ENCODE data around the gene DENND1A.

DENND1A gene

GRCh38 chr9:123796618-123797484, 133.1 kb downstream of the DENND1A start:
- H3K9me3 ChIP-seq (ENCODE audit: insufficient read depth, low read length) = no peaks in the 10 kb centered on the region
- no peaks in the 10 kb centered on the region for H3K27me3 ChIP-seq (ENCODE audit: insufficient read depth, insufficient read length)
- H3K36me3 ChIP-seq (ENCODE audit: insufficient read depth, insufficient read length, low read length) = no peaks in the 10 kb centered on the region
- H3K9ac ChIP-seq (ENCODE audit: insufficient read length, low read depth) = no peak overlapping the region
- DNase-seq (ENCODE audit: low read depth, low spot score) = no peak
- no peaks in the 10 kb centered on the region for H3K4me1 ChIP-seq (ENCODE audit: insufficient read depth, insufficient read length)
- TF ChIP-seq ZNF274 (IDR thresholded peaks at IDR 0.05; ENCODE audit: low read depth, low read length) = no peak
- TF ChIP-seq YY1 (IDR thresholded peaks at IDR 0.05; ENCODE audit: insufficient read depth, insufficient read length) = no peak
- TF ChIP-seq SUZ12 (IDR thresholded peaks at IDR 0.05; ENCODE audit: extremely low read depth, insufficient read depth, insufficient read length) = no peak
- H3K4me3 ChIP-seq (ENCODE audit: insufficient read length, low read depth) = no peak overlapping the region

GRCh38 chr9:123796094-123796493, 133.8 kb downstream of the DENND1A start:
- Histone ChIP-seq H3K9ac (ENCODE audit: insufficient read length, low read depth) (no peak overlapping the region), H3K27me3 (ENCODE audit: insufficient read depth, insufficient read length) (no peaks in the 10 kb centered on the region), H3K4me1 (ENCODE audit: insufficient read depth, insufficient read length) (no peaks in the 10 kb centered on the region), H3K9me3 (ENCODE audit: insufficient read depth, low read length) (no peaks in the 10 kb centered on the region), H3K36me3 (ENCODE audit: insufficient read depth, insufficient read length, low read length) (no peaks in the 10 kb centered on the region), H3K4me3 (ENCODE audit: insufficient read length, low read depth) (no peak overlapping the region)
- TF ChIP-seq ZNF274 (IDR thresholded peaks at IDR 0.05; ENCODE audit: low read depth, low read length) = no peak
- TF ChIP-seq SUZ12 (IDR thresholded peaks at IDR 0.05; ENCODE audit: extremely low read depth, insufficient read depth, insufficient read length) = no peak
- DNase-seq (ENCODE audit: low read depth, low spot score) = no peak

GRCh38 chr9:123795336-123795735, 134.6 kb downstream of the DENND1A start:
- Histone ChIP-seq H3K36me3 (ENCODE audit: insufficient read depth, insufficient read length, low read length) (no peaks in the 10 kb centered on the region), H3K4me3 (ENCODE audit: insufficient read length, low read depth) (no peak overlapping the region), H3K27me3 (ENCODE audit: insufficient read depth, insufficient read length) (no peaks in the 10 kb centered on the region), H3K4me1 (ENCODE audit: insufficient read depth, insufficient read length) (no peaks in the 10 kb centered on the region), H3K9me3 (ENCODE audit: insufficient read depth, low read length) (no peaks in the 10 kb centered on the region), H3K9ac (ENCODE audit: insufficient read length, low read depth) (no peak overlapping the region)
- no peak for DNase-seq (ENCODE audit: low read depth, low spot score)
- no peak for TF ChIP-seq ZNF274 (IDR thresholded peaks at IDR 0.05; ENCODE audit: low read depth, low read length)
- TF ChIP-seq SUZ12 (IDR thresholded peaks at IDR 0.05; ENCODE audit: extremely low read depth, insufficient read depth, insufficient read length) = no peak
- no peak for TF ChIP-seq YY1 (IDR thresholded peaks at IDR 0.05; ENCODE audit: insufficient read depth, insufficient read length)

- no peaks in the 10 kb centered on the region for H3K27me3 ChIP-seq (ENCODE audit: insufficient read depth, insufficient read length)
- H3K4me1 ChIP-seq (ENCODE audit: insufficient read depth, insufficient read length) = no peaks in the 10 kb centered on the region
- DNase-seq (ENCODE audit: low read depth, low spot score) = no peak
- no peak overlapping the region for H3K4me3 ChIP-seq (ENCODE audit: insufficient read length, low read depth)
- no peak overlapping the region for H3K9ac ChIP-seq (ENCODE audit: insufficient read length, low read depth)
- no peaks in the 10 kb centered on the region for H3K9me3 ChIP-seq (ENCODE audit: insufficient read depth, low read length)
- TF ChIP-seq YY1 (IDR thresholded peaks at IDR 0.05; ENCODE audit: insufficient read depth, insufficient read length) (no peak), SUZ12 (IDR thresholded peaks at IDR 0.05; ENCODE audit: extremely low read depth, insufficient read depth, insufficient read length) (no peak), ZNF274 (IDR thresholded peaks at IDR 0.05; ENCODE audit: low read depth, low read length) (no peak)
- H3K36me3 ChIP-seq (ENCODE audit: insufficient read depth, insufficient read length, low read length) = no peaks in the 10 kb centered on the region
These were observed 137.4 kb downstream of the DENND1A start for GRCh38 chr9:123792501-123792900.

GRCh38 chr9:123789554-123790292, 140.2 kb downstream of the DENND1A start:
- Histone ChIP-seq H3K4me3 (ENCODE audit: insufficient read length, low read depth) (no peak overlapping the region), H3K27me3 (ENCODE audit: insufficient read depth, insufficient read length) (no peaks in the 10 kb centered on the region), H3K36me3 (ENCODE audit: insufficient read depth, insufficient read length, low read length) (no peaks in the 10 kb centered on the region), H3K9me3 (ENCODE audit: insufficient read depth, low read length) (no peaks in the 10 kb centered on the region), H3K9ac (ENCODE audit: insufficient read length, low read depth) (no peak overlapping the region), H3K4me1 (ENCODE audit: insufficient read depth, insufficient read length) (no peaks in the 10 kb centered on the region)
- TF ChIP-seq ZNF274 (IDR thresholded peaks at IDR 0.05; ENCODE audit: low read depth, low read length) (no peak), YY1 (IDR thresholded peaks at IDR 0.05; ENCODE audit: insufficient read depth, insufficient read length) (no peak), SUZ12 (IDR thresholded peaks at IDR 0.05; ENCODE audit: extremely low read depth, insufficient read depth, insufficient read length) (no peak)
- DNase-seq (ENCODE audit: low read depth, low spot score) = no peak

- H3K36me3 ChIP-seq (ENCODE audit: insufficient read depth, insufficient read length, low read length) = no peaks in the 10 kb centered on the region
- TF ChIP-seq SUZ12 (IDR thresholded peaks at IDR 0.05; ENCODE audit: extremely low read depth, insufficient read depth, insufficient read length) = no peak
- no peak for TF ChIP-seq YY1 (IDR thresholded peaks at IDR 0.05; ENCODE audit: insufficient read depth, insufficient read length)
- TF ChIP-seq ZNF274 (IDR thresholded peaks at IDR 0.05; ENCODE audit: low read depth, low read length) = no peak
These were observed 142.5 kb downstream of the DENND1A start for GRCh38 chr9:123787416-123787815.

GRCh38 chr9:123784518-123784917, 145.4 kb downstream of the DENND1A start:
- no peak overlapping the region for H3K9ac ChIP-seq (ENCODE audit: insufficient read length, low read depth)
- no peak overlapping the region for H3K4me3 ChIP-seq (ENCODE audit: insufficient read length, low read depth)
- H3K4me1 ChIP-seq (ENCODE audit: insufficient read depth, insufficient read length) = no peaks in the 10 kb centered on the region
- DNase-seq (ENCODE audit: low read depth, low spot score) = no peak
- H3K36me3 ChIP-seq (ENCODE audit: insufficient read depth, insufficient read length, low read length) = no peaks in the 10 kb centered on the region
- no peaks in the 10 kb centered on the region for H3K27me3 ChIP-seq (ENCODE audit: insufficient read depth, insufficient read length)
- H3K9me3 ChIP-seq (ENCODE audit: insufficient read depth, low read length) = no peaks in the 10 kb centered on the region
- TF ChIP-seq ZNF274 (IDR thresholded peaks at IDR 0.05; ENCODE audit: low read depth, low read length) = no peak
- no peak for TF ChIP-seq YY1 (IDR thresholded peaks at IDR 0.05; ENCODE audit: insufficient read depth, insufficient read length)
- no peak for TF ChIP-seq SUZ12 (IDR thresholded peaks at IDR 0.05; ENCODE audit: extremely low read depth, insufficient read depth, insufficient read length)

More at GRCh38 chr9:123787416-123787815, 142.5 kb downstream of the DENND1A start:
- DNase-seq (ENCODE audit: low read depth, low spot score) = no peak
- no peaks in the 10 kb centered on the region for H3K9me3 ChIP-seq (ENCODE audit: insufficient read depth, low read length)
- H3K27me3 ChIP-seq (ENCODE audit: insufficient read depth, insufficient read length) = no peaks in the 10 kb centered on the region
- H3K4me1 ChIP-seq (ENCODE audit: insufficient read depth, insufficient read length) = no peaks in the 10 kb centered on the region
- no peak overlapping the region for H3K4me3 ChIP-seq (ENCODE audit: insufficient read length, low read depth)
- H3K9ac ChIP-seq (ENCODE audit: insufficient read length, low read depth) = no peak overlapping the region

All from NT2/D1 (cell line).